Stimulated activated naive B cell treated with anti-CD40 and anti-IgM and Interleukin-4, amounts not matched to agents 10 μg/mL and 1 μg/mL and 100 μg/mL, for 72 hours (primary cell): ENCODE data around the gene MAP3K2.
"Not testable (repeated sequence)": the region's sequence is repeated elsewhere in the genome, so short reads cannot be mapped to it uniquely, and the experiment has no call there.

Source experiments
- ATAC-seq, 2 donors: fragments of 150-1000 bp; cut with Tn5 transposase; replicated peaks; 2 replicates each; pipeline ENCODE4 v1.10.0; 2021; ENCODE audit warnings: moderate library complexity in 1 of 2
- DNase-seq: peaks from one replicate; pipeline ENCODE4 v3.0.0; 2021
- H3K27ac Mint-ChIP-seq: one replicate; pipeline ENCODE4 v1.8.0; 2022; ENCODE audit warnings: mild to moderate bottlenecking, mixed read lengths
- H3K27me3 Mint-ChIP-seq, 2 donors: one replicate each; pipeline ENCODE4 v1.8.0; 2022; ENCODE audit warnings: mixed read lengths in 2 of 2
- H3K36me3 Mint-ChIP-seq, 2 donors: one replicate each; pipeline ENCODE4 v1.8.0; 2022; ENCODE audit warnings: mixed read lengths in 2 of 2, mild to moderate bottlenecking in 1 of 2
- H3K4me1 Mint-ChIP-seq, 2 donors: one replicate each; pipeline ENCODE4 v1.8.0; 2022; ENCODE audit warnings: mixed read lengths in 2 of 2, mild to moderate bottlenecking in 1 of 2
- H3K4me3 Mint-ChIP-seq, 2 donors: one replicate each; pipeline ENCODE4 v1.8.0; 2022; ENCODE audit warnings: mild to moderate bottlenecking in 2 of 2, mixed read lengths in 2 of 2, moderate library complexity in 1 of 2
- H3K9me3 Mint-ChIP-seq, 2 donors: one replicate each; pipeline ENCODE4 v1.8.0; 2022; ENCODE audit warnings: mixed read lengths in 2 of 2, mild to moderate bottlenecking in 1 of 2

Gene MAP3K2

DNA sequence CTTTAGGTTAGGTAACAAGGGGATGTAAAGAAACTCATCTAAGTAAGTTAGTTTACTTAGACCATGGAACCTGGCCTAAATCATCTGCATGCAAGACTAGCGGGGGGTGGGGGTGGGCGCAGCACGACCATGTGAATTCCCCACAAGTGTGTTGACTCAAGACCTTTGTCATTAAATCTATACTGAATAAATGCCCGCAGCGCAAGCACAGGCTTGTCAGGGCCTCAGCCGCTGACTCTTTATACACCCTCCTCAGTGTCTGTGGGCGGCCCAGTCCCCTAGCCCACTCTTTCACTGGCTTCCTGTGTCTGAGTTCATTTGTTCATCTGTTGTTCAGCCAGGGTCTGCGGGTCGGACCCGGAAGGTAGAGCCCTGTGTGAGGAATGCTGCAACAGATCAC lies 17.8 kb downstream of the MAP3K2 start:
- no peaks in the 10 kb centered on the region for H3K27me3 Mint-ChIP-seq
- ATAC-seq, result no peak
- H3K4me1 Mint-ChIP-seq, result peaks cover 18 to 41% of the 10 kb centered on the region in 2 donors
- peaks cover 15 to 27% of the 10 kb centered on the region in 2 donors for H3K9me3 Mint-ChIP-seq
- DNase-seq, result no peak
- peaks cover 34 to 42% of the 10 kb centered on the region in 2 donors for H3K36me3 Mint-ChIP-seq
- H3K27ac Mint-ChIP-seq, result peak overlapping the region; percentile 14
- H3K4me3 Mint-ChIP-seq, result no peak overlapping the region

DNA sequence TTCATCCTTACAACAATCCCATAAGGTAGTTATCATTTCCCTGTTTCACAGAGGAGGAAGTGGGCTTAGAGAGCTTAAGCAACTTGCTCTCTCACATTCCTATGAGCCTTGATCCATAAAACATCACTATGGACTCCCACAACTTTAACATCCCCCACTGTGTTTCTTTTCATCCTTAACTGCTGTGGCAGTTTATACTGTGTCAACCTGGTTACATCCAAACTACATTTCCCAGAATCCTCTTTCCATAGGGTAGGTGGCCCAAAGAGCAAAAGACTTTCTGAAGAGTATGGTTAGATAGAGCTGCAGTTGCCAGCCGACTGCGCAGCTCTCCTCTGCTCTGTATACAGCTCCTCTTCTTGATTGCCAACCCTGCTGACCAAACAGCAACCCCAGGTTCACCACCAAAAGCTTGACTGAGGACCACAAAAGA lies 22.5 kb downstream of the MAP3K2 start:
- H3K27me3 Mint-ChIP-seq, result no peaks in the 10 kb centered on the region
- DNase-seq (no peak), ATAC-seq (no peak)
- no peak overlapping the region for H3K27ac Mint-ChIP-seq
- peaks cover 7 to 12% of the 10 kb centered on the region in 2 donors for H3K36me3 Mint-ChIP-seq
- peaks cover 31 to 56% of the 10 kb centered on the region in 2 donors for H3K4me1 Mint-ChIP-seq
- H3K9me3 Mint-ChIP-seq, result peaks cover 4 to 5% of the 10 kb centered on the region in 2 donors
- H3K4me3 Mint-ChIP-seq, result no peak overlapping the region

DNA sequence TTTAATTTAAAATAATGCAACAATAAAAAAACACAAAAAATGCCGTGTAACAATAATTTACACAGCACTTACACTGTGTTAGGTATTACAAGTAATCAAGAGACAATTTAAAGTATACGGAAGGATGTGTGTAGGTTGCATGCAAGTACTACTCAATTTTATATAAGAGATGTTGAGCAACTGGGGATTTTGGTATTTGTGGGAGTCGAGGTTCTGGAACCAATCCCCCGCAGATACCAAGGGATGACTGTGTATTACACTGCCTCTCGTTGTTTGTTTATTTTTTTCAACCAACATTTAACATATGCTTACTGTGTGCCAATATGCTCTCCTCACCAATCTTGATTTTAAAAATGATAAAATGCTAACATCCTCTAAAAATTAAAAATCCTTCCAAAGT lies 24.8 kb downstream of the MAP3K2 start:
- no peaks in the 10 kb centered on the region for H3K27me3 Mint-ChIP-seq
- peaks cover 38 to 73% of the 10 kb centered on the region in 2 donors for H3K4me1 Mint-ChIP-seq
- no peak overlapping the region for H3K4me3 Mint-ChIP-seq
- DNase-seq, result no peak
- peaks cover 0 to 3% of the 10 kb centered on the region in 2 donors for H3K36me3 Mint-ChIP-seq
- ATAC-seq, result no peak
- H3K9me3 Mint-ChIP-seq, result no peaks in the 10 kb centered on the region
- no peak overlapping the region for H3K27ac Mint-ChIP-seq

DNA sequence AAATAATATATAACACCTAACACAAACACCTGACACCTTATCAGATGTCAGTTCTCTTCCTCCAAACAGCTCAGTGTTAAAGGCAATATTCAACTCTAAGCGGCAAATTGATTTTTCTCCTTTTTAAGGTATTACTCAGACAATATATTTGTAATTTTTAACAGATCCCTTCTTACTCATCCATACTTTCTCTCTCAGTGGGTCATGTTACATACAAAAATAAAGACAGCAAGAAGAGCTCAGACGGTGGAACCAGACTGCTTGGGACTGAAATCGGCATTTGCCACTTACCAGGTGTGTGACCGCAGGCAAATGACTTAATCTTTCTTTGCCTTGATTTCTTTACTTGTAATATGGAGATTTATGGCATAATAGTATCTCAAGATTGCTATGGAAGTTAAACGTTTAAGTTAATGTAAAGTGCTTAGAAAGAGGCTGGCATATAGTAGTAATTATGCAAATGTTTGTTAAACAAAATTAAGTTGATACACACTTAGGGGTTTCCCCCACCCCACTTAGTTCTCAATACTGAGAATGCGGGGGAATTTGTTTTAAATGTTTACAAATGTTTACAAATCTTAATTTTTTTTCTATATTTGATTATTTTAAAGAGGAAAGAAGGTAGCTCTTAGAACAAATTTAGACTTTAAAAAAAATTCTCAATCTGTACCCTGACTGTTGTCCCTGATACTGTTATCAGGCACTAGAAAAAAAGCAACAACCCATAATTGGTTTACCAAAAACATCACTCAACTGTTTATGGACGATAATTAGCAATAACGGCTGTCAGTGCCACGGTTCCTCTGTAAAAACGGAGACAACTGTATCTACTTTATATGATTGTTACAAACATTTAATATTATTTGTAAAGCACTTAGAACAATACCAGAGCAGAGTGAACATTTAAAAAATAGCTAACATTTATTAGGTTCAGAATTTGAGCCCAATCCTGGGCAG lies 25.6 kb downstream of the MAP3K2 start:
- Mint-ChIP-seq H3K27me3 (no peaks in the 10 kb centered on the region), H3K4me3 (no peak overlapping the region), H3K27ac (no peak overlapping the region), H3K36me3 (no peaks in the 10 kb centered on the region), H3K9me3 (no peaks in the 10 kb centered on the region), H3K4me1 (peaks cover 34 to 72% of the 10 kb centered on the region in 2 donors)
- no peak for ATAC-seq
- DNase-seq, result no peak

DNA sequence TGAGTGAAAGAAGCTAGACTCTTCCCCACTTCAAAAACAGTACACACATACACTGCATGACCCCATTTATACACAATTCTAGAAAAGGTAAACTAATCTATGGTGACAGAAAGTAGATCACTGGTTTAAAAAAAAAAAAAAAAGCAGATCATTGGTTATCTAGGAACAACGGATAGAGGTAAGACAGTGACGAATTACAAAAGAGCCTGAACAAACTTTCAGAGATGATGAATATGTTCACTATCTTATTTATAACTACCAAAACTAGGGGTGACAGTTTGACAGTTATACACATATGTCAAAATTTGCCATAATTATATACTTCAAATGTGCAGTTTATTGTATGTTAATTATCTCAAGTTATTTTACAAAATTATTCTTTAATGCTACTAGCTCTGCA lies 27.5 kb downstream of the MAP3K2 start:
- ATAC-seq (no peak), DNase-seq (no peak)
- Mint-ChIP-seq H3K27me3 (no peaks in the 10 kb centered on the region), H3K9me3 (no peaks in the 10 kb centered on the region), H3K36me3 (peaks cover 2 to 11% of the 10 kb centered on the region in 2 donors), H3K27ac (no peak overlapping the region), H3K4me3 (no peak overlapping the region), H3K4me1 (peaks cover 34 to 74% of the 10 kb centered on the region in 2 donors)

DNA sequence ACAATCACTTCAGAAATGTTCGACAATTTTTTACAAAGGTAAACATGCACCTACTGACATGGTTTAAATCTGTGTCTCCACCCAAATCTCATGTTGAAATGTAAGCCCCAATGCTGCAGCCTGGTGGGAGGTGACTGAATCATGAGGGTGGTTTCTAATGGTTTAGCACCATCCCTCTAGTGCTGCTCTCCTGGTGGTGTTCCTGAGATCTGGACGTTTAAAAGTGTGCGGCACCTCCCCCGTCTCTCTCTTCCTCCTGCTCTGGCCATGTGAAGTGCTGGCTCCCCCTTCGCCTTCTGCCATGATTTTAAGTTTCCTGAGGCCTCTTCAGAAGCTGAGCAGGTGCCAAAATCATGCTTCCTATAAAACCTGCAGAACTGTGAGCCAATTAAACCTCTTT lies 28.3 kb downstream of the MAP3K2 start:
- DNase-seq, result no peak
- peaks cover 34 to 74% of the 10 kb centered on the region in 2 donors for H3K4me1 Mint-ChIP-seq
- peak overlapping the region; percentile 1 for H3K27ac Mint-ChIP-seq
- peaks cover 2 to 11% of the 10 kb centered on the region in 2 donors for H3K36me3 Mint-ChIP-seq
- ATAC-seq, result no peak
- H3K4me3 Mint-ChIP-seq, result no peak overlapping the region
- H3K27me3 Mint-ChIP-seq, result no peaks in the 10 kb centered on the region
- no peaks in the 10 kb centered on the region for H3K9me3 Mint-ChIP-seq

DNA sequence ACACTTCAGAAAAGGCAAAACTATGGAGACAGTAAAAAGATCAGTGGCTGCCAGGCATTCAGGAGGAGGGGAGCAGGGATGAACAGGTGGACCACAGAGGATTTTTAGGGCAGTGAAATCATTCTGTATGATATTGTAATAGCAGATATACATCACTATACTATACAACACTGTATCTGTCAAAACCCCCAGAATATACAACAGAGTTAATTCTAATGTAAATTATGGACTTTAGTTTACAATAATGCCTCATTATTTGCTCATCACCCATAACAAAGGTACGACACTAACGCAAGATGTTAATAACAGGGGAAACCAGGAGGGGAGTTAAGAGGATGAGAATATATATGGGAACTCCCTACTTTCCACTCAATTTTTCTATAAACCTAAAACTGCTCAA lies 28.8 kb downstream of the MAP3K2 start:
- no peak overlapping the region for H3K27ac Mint-ChIP-seq
- no peaks in the 10 kb centered on the region for H3K27me3 Mint-ChIP-seq
- no peaks in the 10 kb centered on the region for H3K9me3 Mint-ChIP-seq
- ATAC-seq (no peak), DNase-seq (no peak)
- H3K4me1 Mint-ChIP-seq, result peaks cover 30 to 72% of the 10 kb centered on the region in 2 donors
- H3K36me3 Mint-ChIP-seq, result peaks cover 2 to 11% of the 10 kb centered on the region in 2 donors
- no peak overlapping the region for H3K4me3 Mint-ChIP-seq

DNA sequence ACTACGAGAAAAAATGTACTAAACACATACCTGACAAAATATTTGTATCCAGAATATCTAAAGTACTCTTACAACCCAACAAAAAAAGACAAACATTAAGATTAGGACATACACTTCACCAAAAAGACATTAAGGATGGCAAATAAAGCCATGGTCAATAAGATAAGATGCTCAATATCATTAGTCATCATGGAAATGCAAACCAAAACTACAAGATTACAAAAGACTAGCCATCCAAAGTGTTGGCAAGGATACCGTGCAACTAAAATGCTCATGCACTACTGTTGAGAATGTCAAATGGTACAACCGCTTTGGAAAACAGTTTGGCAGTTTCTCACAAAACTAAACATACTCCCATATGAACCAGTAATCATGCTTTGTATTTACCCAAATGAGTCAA lies 29.7 kb downstream of the MAP3K2 start:
- no peaks in the 10 kb centered on the region for H3K27me3 Mint-ChIP-seq
- no peak for ATAC-seq
- peaks cover 26 to 64% of the 10 kb centered on the region in 2 donors for H3K4me1 Mint-ChIP-seq
- DNase-seq, result no peak
- H3K9me3 Mint-ChIP-seq, result no peaks in the 10 kb centered on the region
- H3K27ac Mint-ChIP-seq, result no peak overlapping the region
- H3K36me3 Mint-ChIP-seq, result peaks cover 2 to 11% of the 10 kb centered on the region in 2 donors
- H3K4me3 Mint-ChIP-seq, result no peak overlapping the region

DNA sequence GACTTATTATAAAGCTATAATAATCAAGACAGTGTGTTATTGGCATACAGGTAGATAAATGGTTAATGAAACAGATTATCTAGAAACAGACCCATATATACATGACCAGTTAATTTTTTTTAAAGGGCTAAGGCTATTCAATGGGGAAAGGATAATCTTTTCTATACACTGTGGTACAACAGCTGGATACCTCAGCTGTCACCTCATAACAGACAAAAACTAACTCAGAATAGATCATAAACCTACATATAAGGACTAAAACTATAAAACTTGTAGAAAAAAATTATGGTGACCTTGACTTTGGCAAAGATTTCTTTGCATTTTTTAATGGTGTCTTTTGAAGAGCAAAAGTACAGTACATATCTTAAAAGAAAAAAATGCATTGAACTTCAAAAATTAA lies 30.2 kb downstream of the MAP3K2 start:
- H3K4me1 Mint-ChIP-seq, result peaks cover 26 to 64% of the 10 kb centered on the region in 2 donors
- H3K4me3 Mint-ChIP-seq, result no peak overlapping the region
- no peaks in the 10 kb centered on the region for H3K9me3 Mint-ChIP-seq
- no peak for DNase-seq
- peaks cover 2 to 13% of the 10 kb centered on the region in 2 donors for H3K36me3 Mint-ChIP-seq
- ATAC-seq, result no peak
- H3K27ac Mint-ChIP-seq, result no peak overlapping the region
- H3K27me3 Mint-ChIP-seq, result no peaks in the 10 kb centered on the region

DNA sequence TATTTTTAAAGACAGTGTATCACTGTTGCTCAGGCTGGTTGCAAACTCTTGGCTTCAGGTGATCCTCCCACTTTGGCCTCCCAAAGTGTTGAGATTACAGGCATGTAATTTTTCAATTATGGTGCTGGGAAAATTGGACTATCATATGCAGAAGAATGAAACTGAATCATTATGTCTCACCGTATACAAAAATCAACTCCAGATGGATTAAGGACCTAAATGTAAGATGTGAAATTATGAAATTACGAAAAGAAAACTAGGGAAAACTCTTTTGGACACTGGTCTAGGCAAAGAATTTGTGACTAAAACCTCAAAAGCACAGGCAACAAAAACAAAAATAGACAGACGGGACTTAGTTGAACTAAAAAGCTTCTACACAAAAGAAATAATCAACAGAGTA lies 31.2 kb downstream of the MAP3K2 start:
- Mint-ChIP-seq H3K9me3 (peaks cover 0 to 1% of the 10 kb centered on the region in 2 donors), H3K4me1 (peaks cover 27 to 68% of the 10 kb centered on the region in 2 donors), H3K27me3 (no peaks in the 10 kb centered on the region), H3K27ac (no peak overlapping the region), H3K36me3 (peaks cover 6 to 20% of the 10 kb centered on the region in 2 donors), H3K4me3 (no peak overlapping the region)
- DNase-seq (no peak), ATAC-seq (no peak)

DNA sequence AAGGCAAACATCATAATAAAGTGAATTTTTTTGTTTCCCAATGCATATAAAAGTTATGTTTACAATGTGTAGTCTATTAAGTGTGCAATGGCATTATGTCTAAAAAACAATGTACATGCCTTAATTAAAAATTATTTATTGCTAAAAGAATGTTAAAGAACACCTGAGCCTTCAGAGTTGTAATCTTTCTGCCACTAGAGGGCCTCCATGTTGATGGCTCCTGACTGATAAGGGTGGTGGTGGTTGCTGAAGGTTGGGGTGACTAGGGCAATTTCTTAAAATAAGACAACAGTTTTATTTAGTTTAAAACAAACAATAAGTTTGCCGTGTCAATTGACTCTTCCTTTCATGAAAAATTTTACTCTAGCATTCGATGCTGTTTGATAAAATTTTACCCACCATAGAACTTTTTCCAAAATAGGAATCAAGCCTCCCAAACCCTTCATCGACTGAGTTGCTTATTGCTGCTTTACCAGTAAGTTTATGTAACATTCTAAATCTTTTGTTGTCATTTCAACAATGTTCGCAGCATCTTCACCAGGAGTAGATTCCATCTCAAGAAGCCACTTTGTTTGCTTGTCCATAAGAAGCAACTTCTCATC lies 32.3 kb downstream of the MAP3K2 start:
- DNase-seq, result no peak

DNA sequence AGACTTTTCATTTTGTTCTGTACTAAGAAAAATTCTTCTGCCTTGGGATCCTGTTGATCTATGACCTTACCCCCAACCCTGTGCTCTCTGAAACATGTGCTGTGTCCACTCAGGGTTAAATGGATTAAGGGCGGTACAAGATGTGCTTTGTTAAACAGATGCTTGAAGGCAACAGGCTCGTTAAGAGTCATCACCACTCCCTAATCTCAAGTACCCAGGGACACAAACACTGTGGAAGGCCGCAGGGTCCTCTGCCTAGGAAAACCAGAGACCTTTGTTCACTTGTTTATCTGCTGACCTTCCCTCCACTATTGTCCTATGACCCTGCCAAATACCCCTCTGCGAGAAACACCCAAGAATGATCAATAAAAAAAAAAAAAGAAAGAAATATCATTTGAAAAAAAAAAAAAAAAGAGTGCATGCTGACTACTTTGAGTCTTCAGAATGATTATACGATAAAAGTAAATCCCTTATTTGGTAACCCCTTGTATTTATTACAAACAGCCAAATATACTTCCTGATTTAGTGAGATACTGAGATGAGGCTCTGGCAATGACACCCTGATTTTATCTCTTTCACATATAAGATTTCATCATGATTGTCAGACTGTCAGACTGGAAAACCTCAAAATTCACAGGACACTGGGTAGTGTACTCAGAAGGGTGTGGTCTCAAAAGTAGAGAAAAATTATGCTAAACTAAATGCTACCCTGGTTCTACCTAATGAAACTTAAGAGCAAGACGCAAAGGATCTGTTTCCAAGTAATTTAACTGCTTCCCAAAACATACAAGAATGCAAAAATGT lies 33.7 kb downstream of the MAP3K2 start:
- not testable (repeated sequence) for H3K27me3 Mint-ChIP-seq, ATAC-seq, H3K4me3 Mint-ChIP-seq, DNase-seq, H3K9me3 Mint-ChIP-seq
- Mint-ChIP-seq H3K4me1 (peaks cover 30 to 68% of the 10 kb centered on the region in 2 donors), H3K27ac (peak overlapping the region; percentile 26), H3K36me3 (peaks cover 6 to 20% of the 10 kb centered on the region in 2 donors)

More for the DNA sequence above, 32.3 kb downstream of the MAP3K2 start:
- peak; percentile 63 to 67 for ATAC-seq
- Mint-ChIP-seq H3K4me1 (peaks cover 29 to 68% of the 10 kb centered on the region in 2 donors), H3K4me3 (no peak overlapping the region), H3K27ac (no peak overlapping the region), H3K27me3 (no peaks in the 10 kb centered on the region), H3K36me3 (peaks cover 6 to 20% of the 10 kb centered on the region in 2 donors), H3K9me3 (peaks cover 0 to 1% of the 10 kb centered on the region in 2 donors)

DNA sequence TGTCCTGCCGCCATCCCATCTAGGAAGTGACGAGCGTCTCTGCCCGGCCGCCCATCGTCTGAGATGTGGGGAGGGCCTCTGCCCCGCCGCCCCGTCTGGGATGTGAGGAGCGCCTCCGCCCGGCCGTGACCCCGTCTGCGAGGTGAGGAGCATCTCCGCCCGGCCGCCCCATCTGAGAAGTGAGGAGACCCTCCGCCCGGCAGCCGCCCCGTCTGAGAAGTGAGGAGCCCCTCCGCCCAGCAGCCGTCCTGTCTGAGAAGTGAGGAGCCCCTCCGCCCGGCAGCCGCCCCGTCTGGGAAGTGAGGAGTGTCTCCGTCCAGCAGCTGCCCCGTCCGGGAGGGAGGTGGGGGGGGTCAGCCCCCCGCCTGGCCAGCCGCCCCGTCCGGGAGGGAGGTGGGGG lies 34.6 kb downstream of the MAP3K2 start:
- DNase-seq, ATAC-seq, H3K9me3 Mint-ChIP-seq, H3K4me3 Mint-ChIP-seq, H3K27me3 Mint-ChIP-seq, H3K27ac Mint-ChIP-seq: not testable (repeated sequence)
- peaks cover 6 to 20% of the 10 kb centered on the region in 2 donors for H3K36me3 Mint-ChIP-seq
- H3K4me1 Mint-ChIP-seq, result peaks cover 34 to 70% of the 10 kb centered on the region in 2 donors

DNA sequence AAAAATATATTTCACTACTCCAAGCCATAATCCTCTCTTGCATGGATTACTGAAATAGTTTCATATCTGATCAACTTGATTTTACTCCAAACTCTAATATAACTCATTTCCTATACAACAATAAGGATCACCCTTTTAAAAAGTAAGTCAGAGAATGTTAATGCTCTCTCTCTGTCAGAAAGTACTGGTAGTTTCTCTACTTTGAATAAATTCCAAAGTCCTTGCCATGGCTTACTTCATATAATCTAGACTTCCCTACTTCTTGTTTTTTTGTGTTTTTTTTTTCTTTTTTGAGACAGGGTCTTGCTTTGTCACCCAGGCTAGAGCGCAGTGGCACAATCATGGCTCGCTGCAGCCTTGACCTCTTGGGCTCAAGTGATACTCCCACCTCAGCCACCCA lies 36.2 kb downstream of the MAP3K2 start:
- Mint-ChIP-seq H3K9me3 (peaks cover 0 to 1% of the 10 kb centered on the region in 2 donors), H3K4me3 (no peak overlapping the region), H3K36me3 (peaks cover 11 to 21% of the 10 kb centered on the region in 2 donors), H3K27ac (no peak overlapping the region), H3K27me3 (no peaks in the 10 kb centered on the region), H3K4me1 (peaks cover 40 to 71% of the 10 kb centered on the region in 2 donors)
- ATAC-seq, result no peak
- DNase-seq, result no peak
